ENCODE measurements around the gene NACA2. TPM values are rescaled to one million over a fixed set of nuclear protein-coding genes. Genes with fewer than 3 reads are reported as not detected.
A peak's percentile ranks its signal among the peaks of the same experiment; 100 is the strongest.

The NACA2 gene
- total and polyA plus RNA-seq, 2 of the 13 experiments (the other 11 are each of a cell fraction or from before 2014, with no cell fraction given) = 0.21 TPM; not detected in 1

DNA sequence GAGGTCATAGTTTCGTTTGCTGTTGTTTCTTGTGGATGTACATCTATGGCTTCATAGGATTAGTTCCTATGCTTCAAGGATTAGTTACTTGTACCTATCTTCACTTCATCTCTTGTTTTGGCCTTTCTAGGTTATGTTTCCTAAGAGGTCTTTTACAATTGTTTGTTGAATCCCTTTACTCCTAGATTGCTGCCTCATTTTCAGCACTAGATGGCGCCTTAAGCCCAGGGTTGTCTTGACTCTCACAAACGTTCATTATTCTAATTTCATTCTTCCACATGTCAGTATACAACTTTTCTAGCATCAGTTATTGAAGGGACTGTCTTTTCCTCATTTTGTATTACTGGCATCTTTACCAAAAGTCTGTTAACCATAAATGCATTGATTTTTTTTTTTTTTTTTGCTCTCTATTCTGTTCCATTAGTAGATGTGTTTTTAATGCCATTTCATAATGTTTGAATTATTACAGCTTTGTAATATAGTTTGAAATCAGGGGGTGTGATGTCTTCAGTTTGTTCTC is 45.0 kb upstream of the NACA2 start:
- Histone ChIP-seq H2AFZ (ENCODE audit: low read length) (no peak overlapping the region), H3K9ac (ENCODE audit: insufficient read depth, low read depth, low read length) (no peak overlapping the region), H3K4me1 (ENCODE audit: insufficient read depth, low read length) (no peaks in the 10 kb centered on the region), H3K36me3 (replicated peaks in 1 of 2; ENCODE audit: control insufficient read depth in 1 of 2, insufficient read depth in 2 of 2, low read length in 2 of 2) (no peaks in the 10 kb centered on the region), H3K79me2 (ENCODE audit: insufficient read depth, low read length) (no peaks in the 10 kb centered on the region), H4K20me1 (ENCODE audit: insufficient read depth, low read length) (no peaks in the 10 kb centered on the region), H3K4me2 (ENCODE audit: low read depth, low read length) (no peak overlapping the region), H3K27me3 (ENCODE audit: control insufficient read depth in 1 of 2, insufficient read depth in 2 of 2, low read length in 2 of 2) (no peaks in the 10 kb centered on the region), H3K27ac (ENCODE audit: extremely low read length, insufficient read depth, low read length) (no peak overlapping the region), H3K4me3 (replicated peaks in 1 of 3; ENCODE audit: insufficient read depth in 1 of 3, low read depth in 2 of 3, low read length in 3 of 3) (no peak overlapping the region), H3K9me3 (ENCODE audit: low read length) (peaks cover 5% of the 10 kb centered on the region; the same call in 1 of the 2 replicates)
- POLR2A ChIA-PET = no interaction called here
- BruUV-seq (replicated peaks) = no TSS peak
- ATAC-seq = peak; percentile 58
- peak; percentile 62 for DNase-seq (ENCODE audit: low spot score)
- in situ Hi-C loops (cut with HindIII; ENCODE audit: extremely low pct_ligation_motif_present, low pct_unique_long_range_greater_than_20kb) (loop anchor here (5.0 to 10.0 kb wide), 2 partner anchors 201 to 469 kb away; no protein-coding TSS in a partner anchor), intact Hi-C loops (cut with micrococcal nuclease; ENCODE audit: unreplicated experiment) (loop anchor here (1.0 to 2.0 kb wide), 5 partner anchors 51 to 473 kb away; no protein-coding TSS in a partner anchor)
- under 1% methylated on average over 3 of the region's 3 CpGs for WGBS (ENCODE audit: low lambda C conversion rate)
- CTCF ChIA-PET (ENCODE audit: low intra/inter-chr PET ratio, low total read pairs) = interaction anchor here (1.1 to 3.5 kb wide), 3 partner anchors 198 to 473 kb away, joined by 3 to 73 read pairs (median 8); no protein-coding TSS in a partner anchor
- FAIRE-seq = peak; percentile 92
- peak; percentile 93 for TF ChIP-seq SMC3 (IDR thresholded peaks at IDR 0.05; ENCODE audit: low read length)
- TF ChIP-seq ZNF451 (CRISPR knock-in tag; IDR thresholded peaks at IDR 0.05) = no peak
- no peak for TF ChIP-seq ELF4 (CRISPR knock-in tag; IDR thresholded peaks at IDR 0.05; ENCODE audit: borderline replicate concordance)
- no peak for TF ChIP-seq ZNF329 (CRISPR knock-in tag; IDR thresholded peaks at IDR 0.05; ENCODE audit: low read depth)
- TF ChIP-seq REPIN1 (CRISPR knock-in tag; IDR thresholded peaks at IDR 0.05; ENCODE audit: borderline replicate concordance, low read depth) = no peak
- no peak for TF ChIP-seq MXI1 (IDR thresholded peaks at IDR 0.05; ENCODE audit: borderline replicate concordance, low read depth, low read length)
- no peak for TF ChIP-seq ZNF781 (CRISPR knock-in tag; IDR thresholded peaks at IDR 0.05; ENCODE audit: borderline replicate concordance, not compliant biosample characterization)
- TF ChIP-seq CTCF (CRISPR knock-in tag; IDR thresholded peaks at IDR 0.05) = peak; percentile 91
- TF ChIP-seq RFXAP (CRISPR knock-in tag; IDR thresholded peaks at IDR 0.05; ENCODE audit: borderline replicate concordance) = no peak
- 0 out of 4 replicates have a peak, but pooled peaks of 1 of the 2 experiments have one; percentile 59 for TF ChIP-seq KLF16 (CRISPR knock-in tag; IDR thresholded peaks at IDR 0.05)
- no peak for TF ChIP-seq NFKBIZ (CRISPR knock-in tag; IDR thresholded peaks at IDR 0.05)
- TF ChIP-seq, protein P1, sequence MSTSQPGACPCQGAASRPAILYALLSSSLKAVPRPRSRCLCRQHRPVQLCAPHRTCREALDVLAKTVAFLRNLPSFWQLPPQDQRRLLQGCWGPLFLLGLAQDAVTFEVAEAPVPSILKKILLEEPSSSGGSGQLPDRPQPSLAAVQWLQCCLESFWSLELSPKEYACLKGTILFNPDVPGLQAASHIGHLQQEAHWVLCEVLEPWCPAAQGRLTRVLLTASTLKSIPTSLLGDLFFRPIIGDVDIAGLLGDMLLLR (CRISPR knock-in tag; IDR thresholded peaks at IDR 0.05) = no peak
- no peak for TF ChIP-seq ZNF550 (CRISPR knock-in tag; IDR thresholded peaks at IDR 0.05; ENCODE audit: borderline replicate concordance)
- no peak for TF ChIP-seq ZXDC (CRISPR knock-in tag; IDR thresholded peaks at IDR 0.05)
- TF ChIP-seq MIXL1 (CRISPR knock-in tag; IDR thresholded peaks at IDR 0.05) = peak; percentile 30; the same call in 1 of the 2 replicates
- no peak for TF ChIP-seq SMARCE1 (IDR thresholded peaks at IDR 0.05; ENCODE audit: borderline replicate concordance)

Measured in HepG2 (cell line).